IMR-90 (cell line): ENCODE data around the gene NANOGP8.

Experiments used
- CEBPB ChIP-seq: IDR thresholded peaks from 2 replicates; pipeline ENCODE4 v1.6.1; 2012; ENCODE audit warnings: low read depth, low read length, improper control_type of control experiment
- CHD1 ChIP-seq: IDR thresholded peaks from 2 replicates; pipeline ENCODE4 v1.6.1; 2012; ENCODE audit warnings: low read depth, low read length, improper control_type of control experiment
- CTCF ChIP-seq: conservative IDR thresholded peaks from 2 replicates; pipeline ENCODE4 v1.5.1; 2012; ENCODE audit warnings: mild to moderate bottlenecking, low read depth, low read length, improper control_type of control experiment
- MAFK ChIP-seq: IDR thresholded peaks from 2 replicates; pipeline ENCODE4 v1.6.1; 2012; ENCODE audit warnings: low read depth, low read length, improper control_type of control experiment
- NFE2L2 ChIP-seq: fragments of 150-350 bp; IDR thresholded peaks from 2 replicates; pipeline ENCODE4 v1.6.1; 2016; ENCODE audit warnings: low read depth, mild to moderate bottlenecking, low read length
- POLR2A ChIP-seq: IDR thresholded peaks from 2 replicates; pipeline ENCODE4 v1.6.1; 2012; ENCODE audit warnings: mild to moderate bottlenecking, low read depth, low read length
- RAD21 ChIP-seq: IDR thresholded peaks from 2 replicates; pipeline ENCODE4 v1.6.1; 2012; ENCODE audit warnings: low read length, improper control_type of control experiment
- RFX5 ChIP-seq: IDR thresholded peaks from 2 replicates; pipeline ENCODE4 v1.8.0; 2012; ENCODE audit warnings: low read depth, mild to moderate bottlenecking, low read length, moderate library complexity
- SMC3 ChIP-seq: fragments of 150-350 bp; IDR thresholded peaks from 2 replicates; pipeline ENCODE4 v1.6.1; 2016; ENCODE audit warnings: low read depth, mild to moderate bottlenecking, antibody characterized with exemption, low read length, moderate library complexity
- USF2 ChIP-seq: fragments of 150-350 bp; IDR thresholded peaks from 2 replicates; pipeline ENCODE4 v1.6.1; 2017; ENCODE audit warnings: mild to moderate bottlenecking, antibody characterized with exemption, low read length, low read depth

GRCh38 chr15:35047996-35048395 is 37.1 kb downstream of the NANOGP8 start:
- TF ChIP-seq CTCF, result no peak
- no peak for TF ChIP-seq RAD21
- TF ChIP-seq CHD1, result no peak
- no peak for TF ChIP-seq POLR2A
- TF ChIP-seq USF2, result no peak
- no peak for TF ChIP-seq CEBPB
- no peak for TF ChIP-seq MAFK
- no peak for TF ChIP-seq RFX5
- TF ChIP-seq SMC3, result no peak
- TF ChIP-seq NFE2L2, result no peak
